ENCODE results near the gene GGTLC2.

The GGTLC2 gene

GRCh38 chr22:22619765-22620414 lies 24.5 kb upstream of the GGTLC2 start:
- TF ChIP-seq FOXP2 (optimal IDR thresholded peaks at IDR 0.05; ENCODE audit: borderline replicate concordance, extremely low read depth, extremely low read length, insufficient read depth) (no peak), TAF1 (IDR thresholded peaks at IDR 0.05; ENCODE audit: borderline replicate concordance, insufficient read depth, low read length) (no peak), REST (IDR thresholded peaks at IDR 0.05; ENCODE audit: insufficient read depth in 1 of 2, low read depth in 2 of 2, low read length in 2 of 2) (no peak), SIN3A (IDR thresholded peaks at IDR 0.05; ENCODE audit: borderline replicate concordance, insufficient read depth, low read length) (no peak), POLR2AphosphoS5 (IDR thresholded peaks at IDR 0.05; ENCODE audit: low read depth, low read length) (no peak)

- TF ChIP-seq POLR2AphosphoS5 (IDR thresholded peaks at IDR 0.05; ENCODE audit: low read depth, low read length) (no peak), FOXP2 (optimal IDR thresholded peaks at IDR 0.05; ENCODE audit: borderline replicate concordance, extremely low read depth, extremely low read length, insufficient read depth) (no peak), SIN3A (IDR thresholded peaks at IDR 0.05; ENCODE audit: borderline replicate concordance, insufficient read depth, low read length) (no peak)
Observed at GRCh38 chr22:22655452-22656290, 11.3 kb downstream of the GGTLC2 start.

- no peak for TF ChIP-seq REST (IDR thresholded peaks at IDR 0.05; ENCODE audit: insufficient read depth in 1 of 2, low read depth in 2 of 2, low read length in 2 of 2)
- no peak for TF ChIP-seq POLR2AphosphoS5 (IDR thresholded peaks at IDR 0.05; ENCODE audit: low read depth, low read length)
- no peak for TF ChIP-seq SIN3A (IDR thresholded peaks at IDR 0.05; ENCODE audit: borderline replicate concordance, insufficient read depth, low read length)
Observed at GRCh38 chr22:22657712-22658111, 13.3 kb downstream of the GGTLC2 start.

GRCh38 chr22:22661275-22661674 lies 16.9 kb downstream of the GGTLC2 start:
- TF ChIP-seq REST (IDR thresholded peaks at IDR 0.05; ENCODE audit: insufficient read depth in 1 of 2, low read depth in 2 of 2, low read length in 2 of 2) (no peak), FOXP2 (optimal IDR thresholded peaks at IDR 0.05; ENCODE audit: borderline replicate concordance, extremely low read depth, extremely low read length, insufficient read depth) (no peak), POLR2AphosphoS5 (IDR thresholded peaks at IDR 0.05; ENCODE audit: low read depth, low read length) (no peak), TAF1 (IDR thresholded peaks at IDR 0.05; ENCODE audit: borderline replicate concordance, insufficient read depth, low read length) (no peak), SIN3A (IDR thresholded peaks at IDR 0.05; ENCODE audit: borderline replicate concordance, insufficient read depth, low read length) (no peak)

GRCh38 chr22:22662095-22662494 lies 17.7 kb downstream of the GGTLC2 start:
- TF ChIP-seq POLR2AphosphoS5 (IDR thresholded peaks at IDR 0.05; ENCODE audit: low read depth, low read length) (no peak), REST (IDR thresholded peaks at IDR 0.05; ENCODE audit: insufficient read depth in 1 of 2, low read depth in 2 of 2, low read length in 2 of 2) (no peak), FOXP2 (optimal IDR thresholded peaks at IDR 0.05; ENCODE audit: borderline replicate concordance, extremely low read depth, extremely low read length, insufficient read depth) (no peak), SIN3A (IDR thresholded peaks at IDR 0.05; ENCODE audit: borderline replicate concordance, insufficient read depth, low read length) (no peak)

All from PFSK-1 (cell line).